Bronchial epithelial cell (primary cell): Measurements from ENCODE around the gene NEK1. TPM values are rescaled to one million over a fixed set of nuclear protein-coding genes. Genes with fewer than 3 reads are reported as not detected.

Experiments
- DNase-seq: peaks from one replicate; pipeline ENCODE4 v3.0.0-alpha.2; 2010; ENCODE audit warnings: low read depth
- FAIRE-seq: peaks from 2 replicates; lab custom pipeline; 2011; peaks lifted over from hg19 to GRCh38; lab: Jason Lieb, UNC
- H3K27me3 ChIP-seq: 2 replicates; pipeline ENCODE4 v1.5.1; 2011; ENCODE audit warnings: low read length; ENCODE audit not compliant: control insufficient read depth, insufficient read depth
- H3K36me3 ChIP-seq: 2 replicates; pipeline ENCODE4 v1.5.1; 2011; ENCODE audit warnings: low read length; ENCODE audit not compliant: control insufficient read depth, insufficient read depth
- H3K4me3 ChIP-seq: 2 replicates; pipeline ENCODE4 v1.5.1; 2011; ENCODE audit warnings: mild to moderate bottlenecking, low read depth, low read length, control low read depth
- CTCF ChIP-seq: IDR thresholded peaks from 2 replicates; pipeline ENCODE4 v1.5.1; 2011; ENCODE audit warnings: mild to moderate bottlenecking, moderate library complexity, low read length, control low read depth, inconsistent platforms; ENCODE audit not compliant: insufficient read depth, severe bottlenecking
- total RNA-seq: library from RNA; depleted of rRNA; stranded (reverse); fragments of >200 nt; gene quantifications from 2 replicates; pipeline ENCODE4 v1.2.1, GENCODE V29; 2014

The NEK1 gene
- total RNA-seq, 1 donor from 2014 or later: 6.1 TPM

GRCh38 chr4:169346840-169347239, 265.5 kb downstream of the NEK1 start:
- Histone ChIP-seq H3K27me3 (no peaks in the 10 kb centered on the region), H3K4me3 (no peak overlapping the region), H3K36me3 (no peaks in the 10 kb centered on the region)
- DNase-seq (no peak), FAIRE-seq (no peak)
- TF ChIP-seq CTCF: no peak

GRCh38 chr4:169345316-169345721, 267.1 kb downstream of the NEK1 start:
- Histone ChIP-seq H3K27me3 (no peaks in the 10 kb centered on the region), H3K36me3 (no peaks in the 10 kb centered on the region), H3K4me3 (no peak overlapping the region)
- peak; percentile 86 for DNase-seq
- FAIRE-seq: peak; percentile 91
- no peak for TF ChIP-seq CTCF

Other genes with a start within 250 kb of the NEK1 start
- gene CLCN3, start 8.0 kb upstream of the NEK1 start, total RNA-seq: 45.0 and 96.9 TPM in 2 replicates
- gene HPF1, start 145.4 kb upstream of the NEK1 start, total RNA-seq: 9.9 and 14.2 TPM in 2 replicates